Neural cell (in vitro differentiated cells): Measurements from ENCODE around the gene POU3F3. TPM values are rescaled to one million over a fixed set of nuclear protein-coding genes. Genes with fewer than 3 reads are reported as not detected.

Source experiments
- H2AFZ ChIP-seq: fragments of 200-600, 300-800 bp; sonication (generic), shearing (Covaris generic); 2 replicates; pipeline ENCODE4 v1.6.0; 2014; ENCODE audit warnings: low read depth, mild to moderate bottlenecking, antibody characterized with exemption, low read length, moderate library complexity
- H3F3A ChIP-seq: fragments of 200-600 bp; shearing (Covaris generic); 2 replicates; pipeline ENCODE4 v1.6.1; 2016; ENCODE audit warnings: mild to moderate bottlenecking, moderate library complexity, mixed read lengths, antibody characterized with exemption, low read length; ENCODE audit not compliant: insufficient read depth, poor library complexity, severe bottlenecking
- H3K27ac ChIP-seq: fragments of 200-600, 300-800 bp; sonication (generic), shearing (Covaris generic); 2 replicates; pipeline ENCODE4 v1.5.1; 2014; ENCODE audit warnings: mild to moderate bottlenecking, low read length, moderate library complexity
- H3K27me3 ChIP-seq: fragments of 300-800, 200-600 bp; sonication (generic), shearing (Covaris generic); 2 replicates; pipeline ENCODE4 v1.6.0; 2014; ENCODE audit warnings: mild to moderate bottlenecking, low read depth, low read length, moderate library complexity; ENCODE audit not compliant: insufficient read depth
- H3K36me3 ChIP-seq: fragments of 300-800, 200-600 bp; sonication (generic), shearing (Covaris generic); 2 replicates; pipeline ENCODE4 v1.5.1; 2014; ENCODE audit warnings: mild to moderate bottlenecking, antibody characterized with exemption, low read length, moderate library complexity; ENCODE audit not compliant: insufficient read depth
- H3K4me2 ChIP-seq: fragments of 300-800, 200-600 bp; sonication (generic), shearing (Covaris generic); 2 replicates; pipeline ENCODE4 v1.6.0; 2014; ENCODE audit warnings: mild to moderate bottlenecking, low read length
- H3K4me3 ChIP-seq: fragments of 300-800, 200-600 bp; sonication (generic), shearing (Covaris generic); 2 replicates; pipeline ENCODE4 v1.5.1; 2014; ENCODE audit warnings: mild to moderate bottlenecking, low read length, moderate library complexity
- H3K79me2 ChIP-seq: fragments of 200-600 bp; shearing (Covaris generic); replicated peaks from 2 replicates; pipeline ENCODE4 v1.6.0; 2014; ENCODE audit warnings: mild to moderate bottlenecking, low read length, moderate library complexity; ENCODE audit not compliant: insufficient read depth
- H3K9ac ChIP-seq: fragments of 300-800, 200-600 bp; sonication (generic), shearing (Covaris generic); 2 replicates; pipeline ENCODE4 v1.6.1; 2016; ENCODE audit warnings: mild to moderate bottlenecking, low read length, mixed read lengths
- H3K9me2 ChIP-seq: fragments of 200-600 bp; shearing (Covaris generic); 2 replicates; pipeline ENCODE4 v1.6.1; 2016; ENCODE audit warnings: mild to moderate bottlenecking, low read length, mixed read lengths; ENCODE audit not compliant: insufficient read depth
- H3K9me3 ChIP-seq: fragments of 200-600, 300-800 bp; sonication (generic), shearing (Covaris generic); 2 replicates; pipeline ENCODE4 v1.6.1; 2016; ENCODE audit warnings: mild to moderate bottlenecking, mixed run types, low read length, moderate library complexity, mixed read lengths
- H4K20me1 ChIP-seq: fragments of 200-600 bp; shearing (Covaris generic); 2 replicates; pipeline ENCODE4 v1.6.1; 2016; ENCODE audit warnings: mild to moderate bottlenecking, mixed run types; ENCODE audit not compliant: insufficient read depth
- EP300 ChIP-seq: fragments of 450-650 bp; conservative IDR thresholded peaks from 2 replicates; pipeline ENCODE4 v1.6.1; 2014; ENCODE audit warnings: antibody characterized with exemption, mild to moderate bottlenecking, moderate library complexity; ENCODE audit not compliant: poor library complexity, severe bottlenecking
- EZH2 ChIP-seq: fragments of 200-600, 300-800 bp; shearing (Covaris generic), sonication (generic); IDR thresholded peaks from 2 replicates; pipeline ENCODE4 v1.6.1; 2014; ENCODE audit warnings: antibody characterized with exemption, low read length, borderline replicate concordance, mild to moderate bottlenecking; ENCODE audit not compliant: insufficient read depth, poor library complexity, severe bottlenecking
- MXI1 ChIP-seq: fragments of 450-650 bp; conservative IDR thresholded peaks from 2 replicates; pipeline ENCODE4 v1.6.1; 2014; ENCODE audit warnings: antibody characterized with exemption, mild to moderate bottlenecking; ENCODE audit not compliant: poor library complexity, severe bottlenecking
- RAD21 ChIP-seq: fragments of 450-650 bp; conservative IDR thresholded peaks from 2 replicates; pipeline ENCODE4 v1.6.1; 2014; ENCODE audit warnings: antibody characterized with exemption, mild to moderate bottlenecking, moderate library complexity
- SMC3 ChIP-seq: fragments of 450-650 bp; conservative IDR thresholded peaks from 2 replicates; pipeline ENCODE4 v1.6.1; 2014; ENCODE audit warnings: antibody characterized with exemption, mild to moderate bottlenecking, moderate library complexity; ENCODE audit not compliant: poor library complexity
- polyA plus RNA-seq: library from polyadenylated mRNA; depleted of rRNA; stranded (reverse); fragments of >200 nt; gene quantifications from 2 replicates; pipeline ENCODE4 v1.2.3, GENCODE V29; 2014
- TF ChIP-seq, protein P1 (sequence below): IDR thresholded peaks from 2 replicates; pipeline ENCODE4 v1.6.1; 2012; ENCODE audit warnings: borderline replicate concordance

POU3F3 gene
- polyA plus RNA-seq, 1 donor from 2014 or later, result 69.3 TPM

DNA sequence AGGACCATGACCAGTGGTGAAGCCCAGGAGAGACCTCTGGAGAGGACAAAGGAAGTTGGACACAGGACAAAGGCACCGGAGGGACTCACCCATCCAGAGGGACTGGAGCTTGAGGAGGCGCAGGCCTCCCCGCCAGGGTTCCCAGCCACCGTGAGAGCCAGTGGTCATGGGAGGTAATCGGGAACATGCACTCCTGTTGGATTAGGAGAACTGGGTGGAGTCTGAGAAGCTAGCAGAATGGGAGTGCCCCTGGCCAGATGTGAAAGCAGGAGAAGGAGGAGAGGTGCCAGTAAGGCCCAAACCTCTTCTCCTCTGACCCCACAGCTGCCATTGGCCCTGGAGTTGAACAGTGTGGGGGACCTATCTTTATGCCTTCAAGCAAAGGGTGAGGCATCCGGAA, 20.3 kb downstream of the POU3F3 start:
- Histone ChIP-seq H3K27me3 (no peaks in the 10 kb centered on the region), H3K9me2 (no peaks in the 10 kb centered on the region), H3F3A (no peaks in the 10 kb centered on the region), H3K9me3 (no peaks in the 10 kb centered on the region), H2AFZ (no peak overlapping the region), H3K9ac (no peak overlapping the region), H3K4me3 (no peak overlapping the region), H3K79me2 (peaks cover 44% of the 10 kb centered on the region), H3K4me2 (no peak overlapping the region), H4K20me1 (no peaks in the 10 kb centered on the region), H3K27ac (no peak overlapping the region), H3K36me3 (no peaks in the 10 kb centered on the region)
- no peak for TF ChIP-seq SMC3
- TF ChIP-seq, protein P1, sequence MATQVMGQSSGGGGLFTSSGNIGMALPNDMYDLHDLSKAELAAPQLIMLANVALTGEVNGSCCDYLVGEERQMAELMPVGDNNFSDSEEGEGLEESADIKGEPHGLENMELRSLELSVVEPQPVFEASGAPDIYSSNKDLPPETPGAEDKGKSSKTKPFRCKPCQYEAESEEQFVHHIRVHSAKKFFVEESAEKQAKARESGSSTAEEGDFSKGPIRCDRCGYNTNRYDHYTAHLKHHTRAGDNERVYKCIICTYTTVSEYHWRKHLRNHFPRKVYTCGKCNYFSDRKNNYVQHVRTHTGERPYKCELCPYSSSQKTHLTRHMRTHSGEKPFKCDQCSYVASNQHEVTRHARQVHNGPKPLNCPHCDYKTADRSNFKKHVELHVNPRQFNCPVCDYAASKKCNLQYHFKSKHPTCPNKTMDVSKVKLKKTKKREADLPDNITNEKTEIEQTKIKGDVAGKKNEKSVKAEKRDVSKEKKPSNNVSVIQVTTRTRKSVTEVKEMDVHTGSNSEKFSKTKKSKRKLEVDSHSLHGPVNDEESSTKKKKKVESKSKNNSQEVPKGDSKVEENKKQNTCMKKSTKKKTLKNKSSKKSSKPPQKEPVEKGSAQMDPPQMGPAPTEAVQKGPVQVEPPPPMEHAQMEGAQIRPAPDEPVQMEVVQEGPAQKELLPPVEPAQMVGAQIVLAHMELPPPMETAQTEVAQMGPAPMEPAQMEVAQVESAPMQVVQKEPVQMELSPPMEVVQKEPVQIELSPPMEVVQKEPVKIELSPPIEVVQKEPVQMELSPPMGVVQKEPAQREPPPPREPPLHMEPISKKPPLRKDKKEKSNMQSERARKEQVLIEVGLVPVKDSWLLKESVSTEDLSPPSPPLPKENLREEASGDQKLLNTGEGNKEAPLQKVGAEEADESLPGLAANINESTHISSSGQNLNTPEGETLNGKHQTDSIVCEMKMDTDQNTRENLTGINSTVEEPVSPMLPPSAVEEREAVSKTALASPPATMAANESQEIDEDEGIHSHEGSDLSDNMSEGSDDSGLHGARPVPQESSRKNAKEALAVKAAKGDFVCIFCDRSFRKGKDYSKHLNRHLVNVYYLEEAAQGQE, result no peak
- TF ChIP-seq EZH2, result no peak
- TF ChIP-seq MXI1, result no peak

DNA sequence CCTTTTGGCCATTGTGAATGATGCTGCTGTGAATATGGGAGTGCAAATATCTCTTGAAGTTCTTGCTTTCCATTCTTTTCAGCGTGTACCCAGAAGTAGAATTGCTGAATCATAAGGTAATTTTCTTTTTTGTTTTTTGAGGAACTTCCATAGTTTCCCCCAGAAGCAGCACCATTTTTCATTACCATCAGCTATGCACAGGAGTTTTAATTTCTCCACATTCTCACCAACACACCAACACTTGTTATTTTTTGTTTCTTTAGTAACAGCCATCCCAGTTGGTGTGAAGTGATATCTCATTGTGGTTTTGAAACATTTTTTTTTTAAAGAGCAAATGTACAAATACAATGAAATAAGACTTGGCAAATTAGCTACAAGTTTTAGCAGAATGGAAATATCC, 21.3 kb downstream of the POU3F3 start:
- no peak overlapping the region for H3K9ac ChIP-seq
- H4K20me1 ChIP-seq, result no peaks in the 10 kb centered on the region
- TF ChIP-seq MXI1, result no peak
- TF ChIP-seq, protein P1, result no peak
- no peak for TF ChIP-seq EP300
- TF ChIP-seq RAD21, result no peak
- no peak for TF ChIP-seq SMC3

More for the DNA sequence above, 21.3 kb downstream of the POU3F3 start:
- no peaks in the 10 kb centered on the region for H3K9me3 ChIP-seq
- no peak overlapping the region for H2AFZ ChIP-seq
- H3K27me3 ChIP-seq, result no peaks in the 10 kb centered on the region
- H3K79me2 ChIP-seq, result peaks cover 33% of the 10 kb centered on the region
- H3K4me2 ChIP-seq, result no peak overlapping the region
- H3K4me3 ChIP-seq, result no peak overlapping the region
- no peak overlapping the region for H3K27ac ChIP-seq
- no peaks in the 10 kb centered on the region for H3K9me2 ChIP-seq
- H3K36me3 ChIP-seq, result no peaks in the 10 kb centered on the region
- H3F3A ChIP-seq, result no peaks in the 10 kb centered on the region
